PC-9 (cell line): ENCODE data around the gene PPP1R15A. TPM values are rescaled to one million over a fixed set of nuclear protein-coding genes. Genes with fewer than 3 reads are reported as not detected.
"Not testable (repeated sequence)": the region's sequence is repeated elsewhere in the genome, so short reads cannot be mapped to it uniquely, and the experiment has no call there.

Experiments
- BruUV-seq: library from RNA; stranded (reverse); fragments of 400-500 nt; replicated peaks from 2 replicates; lab custom pipeline; 2021; lab: Mats Ljungman, UMichigan
- CTCF ChIA-PET: fragments of 300-600 bp; sonication (Branson Sonifier 250); formaldehyde crosslinking; loops from one replicate; lab custom pipeline; 2022; ENCODE audit warnings: antibody characterized with exemption; lab: Charles Lee
- POLR2A ChIA-PET: fragments of 300-600 bp; sonication (Branson Sonifier 250); formaldehyde crosslinking; loops from one replicate; lab custom pipeline; 2022; ENCODE audit warnings: antibody characterized with exemption; ENCODE audit not compliant: unreplicated experiment; lab: Charles Lee
- DNase-seq, 2 experiments: peaks; one replicate each; pipeline versions ENCODE4 v3.0.0 to v3.0.0-alpha.2; 2015 to 2022; ENCODE audit warnings: mixed read lengths in 1 of 2
- H2AFZ ChIP-seq: fragments of 200-600 bp; sonication (generic); 2 replicates; pipeline ENCODE4 v1.8.1; 2017; ENCODE audit warnings: antibody characterized with exemption
- H3F3A ChIP-seq: fragments of 200-600 bp; sonication (generic); 2 replicates; pipeline ENCODE4 v1.8.1; 2017; ENCODE audit warnings: antibody characterized with exemption, mild to moderate bottlenecking, low read depth; ENCODE audit not compliant: insufficient read depth
- H3K27ac ChIP-seq: fragments of 200-600 bp; sonication (generic); 2 replicates; pipeline ENCODE4 v1.6.1; 2016; ENCODE audit warnings: mixed run types
- H3K27me3 ChIP-seq: fragments of 200-600 bp; sonication (generic); 2 replicates; pipeline ENCODE4 v1.6.1; 2016; ENCODE audit warnings: low read depth, mixed run types; ENCODE audit not compliant: insufficient read depth
- H3K36me3 ChIP-seq: fragments of 200-600 bp; sonication (generic); 2 replicates; pipeline ENCODE4 v1.6.1; 2016; ENCODE audit warnings: low read depth, mixed run types
- H3K4me1 ChIP-seq: fragments of 200-600 bp; sonication (generic); replicated peaks from 2 replicates; pipeline ENCODE4 v1.6.1; 2016; ENCODE audit warnings: mixed run types; ENCODE audit not compliant: insufficient read depth
- H3K4me2 ChIP-seq: fragments of 200-600 bp; sonication (generic); 2 replicates; pipeline ENCODE4 v1.6.1; 2017; ENCODE audit warnings: mixed run types
- H3K4me3 ChIP-seq: fragments of 200-600 bp; sonication (generic); 2 replicates; pipeline ENCODE4 v1.6.1; 2016; ENCODE audit warnings: mixed run types
- H3K79me2 ChIP-seq: fragments of 200-600 bp; sonication (generic); 2 replicates; pipeline ENCODE4 v1.6.1; 2017; ENCODE audit warnings: low read depth, mixed run types
- H3K9me2 ChIP-seq: fragments of 200-600 bp; sonication (generic); 2 replicates; pipeline ENCODE4 v1.8.1; 2017; ENCODE audit warnings: mild to moderate bottlenecking; ENCODE audit not compliant: insufficient read depth
- H3K9me3 ChIP-seq: fragments of 200-600 bp; sonication (generic); 2 replicates; pipeline ENCODE4 v1.8.1; 2016; ENCODE audit warnings: low read depth; ENCODE audit not compliant: insufficient read depth
- H4K20me1 ChIP-seq: fragments of 200-600 bp; sonication (generic); 2 replicates; pipeline ENCODE4 v1.8.1; 2017; ENCODE audit not compliant: insufficient read depth
- EZH2 ChIP-seq: fragments of 200-600 bp; sonication (generic); IDR thresholded peaks from 2 replicates; pipeline ENCODE4 v1.8.0; 2017; ENCODE audit warnings: antibody characterized with exemption, low read depth
- intact Hi-C: fragments of 100-400 bp; cut with micrococcal nuclease; formaldehyde crosslinking; loops from one replicate; pipeline ENCODE4 v1.10.0; 2022; ENCODE audit not compliant: unreplicated experiment
- total RNA-seq: library from RNA; stranded (reverse); gene quantifications from 2 replicates; pipeline ENCODE4 v1.2.3, GENCODE V29; 2021
- TF ChIP-seq, protein P1 (sequence below): fragments of 200-600 bp; sonication (generic); conservative IDR thresholded peaks from 2 replicates; pipeline ENCODE4 v1.6.1; 2017; ENCODE audit warnings: mixed run types, antibody characterized with exemption, mild to moderate bottlenecking, moderate library complexity

PPP1R15A gene
- total RNA-seq, 1 experiment from 2014 or later: 49.5 TPM

DNA sequence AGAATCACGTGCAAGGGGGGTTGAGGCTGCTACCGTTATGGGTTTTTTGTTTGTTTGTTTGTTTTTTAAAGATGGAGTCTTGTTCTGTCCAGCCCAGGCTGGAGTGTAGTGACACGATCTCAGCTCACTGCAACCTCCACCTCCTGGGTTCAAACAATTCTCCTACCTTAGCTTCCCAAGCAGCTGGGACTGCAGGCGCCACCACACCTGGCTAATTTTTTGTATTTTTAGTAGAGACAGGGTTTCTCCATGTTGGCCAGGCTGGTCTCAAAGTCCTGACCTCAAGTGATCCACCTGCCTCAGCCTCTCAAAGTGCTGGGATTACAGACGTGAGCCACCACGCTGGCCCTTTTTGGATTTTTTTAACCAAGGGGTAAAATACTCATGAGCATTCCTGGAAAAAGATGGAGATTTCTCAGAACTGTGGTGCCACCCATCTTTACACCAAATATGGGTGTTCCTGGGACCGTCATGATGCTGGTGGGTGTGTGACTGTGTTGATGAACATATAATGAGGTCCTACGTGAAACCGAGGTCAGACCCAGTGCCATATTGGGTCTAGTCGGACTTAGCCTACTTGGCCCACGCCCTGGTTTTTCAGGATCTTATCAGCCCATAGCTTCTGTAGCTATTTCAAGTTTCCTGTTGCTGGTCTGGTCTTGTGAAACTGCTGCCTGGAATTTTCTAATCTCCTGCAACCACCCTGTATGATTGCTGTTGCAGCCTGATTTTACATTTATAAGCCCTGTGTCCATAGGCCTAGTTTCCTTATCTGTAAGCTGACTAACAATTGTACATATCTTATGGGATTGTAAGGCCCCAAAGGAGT is 6.2 kb downstream of the PPP1R15A start:
- POLR2A ChIA-PET: interaction anchor here (0.6 kb wide), 1 partner anchor 26 kb away, joined by 3 read pairs; no protein-coding TSS in a partner anchor
- no TSS peak for BruUV-seq
- no peak overlapping the region for H3K4me3 ChIP-seq
- peaks cover 36% of the 10 kb centered on the region for H4K20me1 ChIP-seq
- peaks cover 32% of the 10 kb centered on the region for H3K79me2 ChIP-seq
- peaks cover 7% of the 10 kb centered on the region; the same call in 1 of the 2 replicates for H3K9me3 ChIP-seq
- H3K27me3 ChIP-seq: no peaks in the 10 kb centered on the region
- intact Hi-C loops: no loop called here
- peak in 1 of 2 experiments; percentile 48 for DNase-seq
- H3K4me2 ChIP-seq: no peak overlapping the region
- H3K27ac ChIP-seq: no peak overlapping the region
- CTCF ChIA-PET: no interaction called here
- peaks cover 58% of the 10 kb centered on the region for H3F3A ChIP-seq
- peaks cover 21% of the 10 kb centered on the region for H3K4me1 ChIP-seq
- no peaks in the 10 kb centered on the region for H3K9me2 ChIP-seq
- H2AFZ ChIP-seq: no peak overlapping the region
- no peak for TF ChIP-seq EZH2
- TF ChIP-seq, protein P1, sequence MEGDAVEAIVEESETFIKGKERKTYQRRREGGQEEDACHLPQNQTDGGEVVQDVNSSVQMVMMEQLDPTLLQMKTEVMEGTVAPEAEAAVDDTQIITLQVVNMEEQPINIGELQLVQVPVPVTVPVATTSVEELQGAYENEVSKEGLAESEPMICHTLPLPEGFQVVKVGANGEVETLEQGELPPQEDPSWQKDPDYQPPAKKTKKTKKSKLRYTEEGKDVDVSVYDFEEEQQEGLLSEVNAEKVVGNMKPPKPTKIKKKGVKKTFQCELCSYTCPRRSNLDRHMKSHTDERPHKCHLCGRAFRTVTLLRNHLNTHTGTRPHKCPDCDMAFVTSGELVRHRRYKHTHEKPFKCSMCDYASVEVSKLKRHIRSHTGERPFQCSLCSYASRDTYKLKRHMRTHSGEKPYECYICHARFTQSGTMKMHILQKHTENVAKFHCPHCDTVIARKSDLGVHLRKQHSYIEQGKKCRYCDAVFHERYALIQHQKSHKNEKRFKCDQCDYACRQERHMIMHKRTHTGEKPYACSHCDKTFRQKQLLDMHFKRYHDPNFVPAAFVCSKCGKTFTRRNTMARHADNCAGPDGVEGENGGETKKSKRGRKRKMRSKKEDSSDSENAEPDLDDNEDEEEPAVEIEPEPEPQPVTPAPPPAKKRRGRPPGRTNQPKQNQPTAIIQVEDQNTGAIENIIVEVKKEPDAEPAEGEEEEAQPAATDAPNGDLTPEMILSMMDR: no peak
- peaks cover 28% of the 10 kb centered on the region for H3K36me3 ChIP-seq

DNA sequence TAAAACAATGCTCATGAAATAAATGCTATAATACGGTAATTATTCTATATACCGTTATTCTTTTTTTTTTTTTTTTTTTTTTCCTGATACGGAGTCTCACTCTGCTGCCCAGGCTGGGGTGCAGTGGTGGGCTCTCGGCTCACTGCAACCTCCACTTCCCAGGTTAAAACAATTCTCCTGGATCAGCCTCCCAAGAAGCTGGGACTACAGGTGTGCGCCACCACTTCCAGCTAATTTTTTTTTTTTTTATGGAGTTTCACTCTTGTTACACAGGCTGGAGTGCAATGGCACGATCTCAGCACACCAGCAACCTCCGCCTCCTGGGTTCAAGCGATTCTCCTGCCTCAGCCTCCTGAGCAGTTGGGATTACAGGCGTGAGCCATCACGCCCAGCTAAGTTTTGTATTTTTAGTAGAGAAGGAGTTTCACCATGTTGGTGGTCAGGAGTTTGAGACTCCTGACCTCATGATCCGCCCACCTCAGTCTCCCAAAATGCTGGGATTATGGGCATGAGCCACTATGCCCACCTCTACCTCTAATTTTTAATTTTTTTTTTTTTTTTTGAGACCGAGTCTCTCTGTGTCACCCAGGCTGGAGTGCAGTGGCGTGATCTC is 6.9 kb downstream of the PPP1R15A start:
- no TSS peak for BruUV-seq
- no peak overlapping the region for H3K27ac ChIP-seq
- CTCF ChIA-PET: no interaction called here

DNA sequence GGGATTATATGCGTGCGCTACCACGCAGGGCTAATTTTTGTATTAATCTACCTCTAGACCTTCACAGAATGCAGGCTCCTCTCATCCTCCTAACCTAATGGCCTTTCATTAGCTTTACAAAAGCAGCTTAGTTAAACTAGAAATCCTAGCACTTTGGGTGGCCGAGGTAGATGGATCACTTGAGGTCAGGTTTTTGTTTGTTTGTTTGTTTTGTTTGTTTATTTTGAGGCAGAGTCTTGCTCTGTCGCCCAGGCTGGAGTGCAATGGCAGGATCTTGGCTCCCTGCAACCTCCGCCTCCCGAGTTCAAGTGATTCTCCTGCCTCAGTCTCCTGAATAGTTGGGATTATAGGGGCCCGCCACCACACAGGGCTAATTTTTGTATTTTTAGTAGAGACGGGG is 7.5 kb downstream of the PPP1R15A start:
- not testable (repeated sequence) for BruUV-seq
- POLR2A ChIA-PET: interaction anchor here (0.6 to 0.7 kb wide), 4 partner anchors 32 to 911 kb away, joined by 3 to 19 read pairs (median 5); partner anchors contain the start of genes FAM83E and GYS1

More for the DNA sequence above, 6.9 kb downstream of the PPP1R15A start:
- Histone ChIP-seq H3K79me2 (peaks cover 25% of the 10 kb centered on the region), H3K4me3 (no peak overlapping the region), H3K4me1 (peaks cover 14% of the 10 kb centered on the region), H3K36me3 (peaks cover 21% of the 10 kb centered on the region), H3K4me2 (no peak overlapping the region), H3F3A (peaks cover 50% of the 10 kb centered on the region), H4K20me1 (peaks cover 29% of the 10 kb centered on the region), H3K9me2 (no peaks in the 10 kb centered on the region), H3K27me3 (no peaks in the 10 kb centered on the region), H2AFZ (no peak overlapping the region), H3K9me3 (peaks cover 7% of the 10 kb centered on the region; the same call in 1 of the 2 replicates)
- TF ChIP-seq EZH2: no peak
- TF ChIP-seq, protein P1: no peak
- intact Hi-C loops: no loop called here
- DNase-seq: no peak
- POLR2A ChIA-PET: interaction anchor here (0.6 to 0.7 kb wide), 4 partner anchors 25 to 264 kb away, joined by 3 to 19 read pairs (median 5); partner anchors contain the start of genes FAM83E and GYS1

More for the DNA sequence above, 7.5 kb downstream of the PPP1R15A start:
- CTCF ChIA-PET, H3K4me1 ChIP-seq, H3K9me3 ChIP-seq, H3K4me3 ChIP-seq, H3K4me2 ChIP-seq, H3K27ac ChIP-seq, H3K9me2 ChIP-seq, H2AFZ ChIP-seq, H3K27me3 ChIP-seq, intact Hi-C loops, DNase-seq: not testable (repeated sequence)
- Histone ChIP-seq H3K79me2 (peaks cover 19% of the 10 kb centered on the region), H3K36me3 (peaks cover 15% of the 10 kb centered on the region), H4K20me1 (peaks cover 23% of the 10 kb centered on the region), H3F3A (peaks cover 45% of the 10 kb centered on the region)
